AG08395 (cell line): ENCODE results near the gene NOC4L.
"Not testable (repeated sequence)": the region's sequence is repeated elsewhere in the genome, so short reads cannot be mapped to it uniquely, and the experiment has no call there.

Experiments used
- DNase-seq: peaks from one replicate; pipeline ENCODE4 v3.0.0; 2012; ENCODE audit warnings: mixed read lengths, low spot score

Gene NOC4L

GRCh38 chr12:132123970-132124765 is 20.1 kb upstream of the NOC4L start:
- no peak for DNase-seq

GRCh38 chr12:132124766-132125425 is 19.4 kb upstream of the NOC4L start:
- DNase-seq = no peak

GRCh38 chr12:132125736-132126135 is 18.5 kb upstream of the NOC4L start:
- DNase-seq = no peak

- DNase-seq = no peak
Measured at GRCh38 chr12:132127041-132127440, 17.2 kb upstream of the NOC4L start.

- DNase-seq = no peak
Measured at GRCh38 chr12:132129007-132129406, 15.2 kb upstream of the NOC4L start.

- no peak for DNase-seq
Measured at GRCh38 chr12:132130690-132131089, 13.6 kb upstream of the NOC4L start.

- DNase-seq = no peak
Measured at GRCh38 chr12:132131229-132131628, 13.0 kb upstream of the NOC4L start.

- DNase-seq = no peak
Measured at GRCh38 chr12:132131952-132132351, 12.3 kb upstream of the NOC4L start.

GRCh38 chr12:132132609-132133430 is 11.4 kb upstream of the NOC4L start:
- no peak for DNase-seq

- no peak for DNase-seq
Measured at GRCh38 chr12:132133952-132134652, 10.2 kb upstream of the NOC4L start.

GRCh38 chr12:132134653-132135183 is 9.5 kb upstream of the NOC4L start:
- not testable (repeated sequence) for DNase-seq

GRCh38 chr12:132136226-132136625 is 8.0 kb upstream of the NOC4L start:
- not testable (repeated sequence) for DNase-seq

- DNase-seq = no peak
Measured at GRCh38 chr12:132137483-132138125, 6.7 kb upstream of the NOC4L start.

- no peak for DNase-seq
Measured at GRCh38 chr12:132138941-132139871, 5.1 kb upstream of the NOC4L start.

GRCh38 chr12:132139912-132140311 is 4.3 kb upstream of the NOC4L start:
- no peak for DNase-seq

GRCh38 chr12:132140501-132140900 is 3.8 kb upstream of the NOC4L start:
- DNase-seq = no peak

- DNase-seq = no peak
Measured at GRCh38 chr12:132140918-132141841, 3.1 kb upstream of the NOC4L start.

GRCh38 chr12:132141976-132142678 is 2.1 kb upstream of the NOC4L start:
- DNase-seq = no peak
